AG04449 (cell line): ENCODE results near the gene TMEM225B.

Experiments
- CTCF ChIA-PET: fragments of 350-600 bp; formaldehyde crosslinking; extraction: SDS; loops from one replicate; lab custom pipeline; 2021; ENCODE audit warnings: antibody characterized with exemption; lab: Yijun Ruan, JAX
- POLR2A ChIA-PET: fragments of 400-600, 350-600 bp; formaldehyde crosslinking; extraction: SDS; loops from one replicate; lab custom pipeline; 2020; ENCODE audit warnings: antibody characterized with exemption, inconsistent platforms; lab: Yijun Ruan, JAX
- DNase-seq: peaks from one replicate; pipeline ENCODE4 v3.0.0-alpha.2; 2010; ENCODE audit warnings: low read depth, low spot score
- H3K4me3 ChIP-seq: 2 replicates; pipeline ENCODE4 v1.5.1; 2011; ENCODE audit warnings: low read depth, mild to moderate bottlenecking, control low read depth, low read length
- TF ChIP-seq, protein P1 (sequence below): IDR thresholded peaks from one replicate; pipeline ENCODE4 v1.5.1; 2011; ENCODE audit warnings: mild to moderate bottlenecking, moderate library complexity, low read length, control low read depth, inconsistent platforms; ENCODE audit not compliant: insufficient read depth; ENCODE audit errors: missing control alignments

Gene TMEM225B

DNA sequence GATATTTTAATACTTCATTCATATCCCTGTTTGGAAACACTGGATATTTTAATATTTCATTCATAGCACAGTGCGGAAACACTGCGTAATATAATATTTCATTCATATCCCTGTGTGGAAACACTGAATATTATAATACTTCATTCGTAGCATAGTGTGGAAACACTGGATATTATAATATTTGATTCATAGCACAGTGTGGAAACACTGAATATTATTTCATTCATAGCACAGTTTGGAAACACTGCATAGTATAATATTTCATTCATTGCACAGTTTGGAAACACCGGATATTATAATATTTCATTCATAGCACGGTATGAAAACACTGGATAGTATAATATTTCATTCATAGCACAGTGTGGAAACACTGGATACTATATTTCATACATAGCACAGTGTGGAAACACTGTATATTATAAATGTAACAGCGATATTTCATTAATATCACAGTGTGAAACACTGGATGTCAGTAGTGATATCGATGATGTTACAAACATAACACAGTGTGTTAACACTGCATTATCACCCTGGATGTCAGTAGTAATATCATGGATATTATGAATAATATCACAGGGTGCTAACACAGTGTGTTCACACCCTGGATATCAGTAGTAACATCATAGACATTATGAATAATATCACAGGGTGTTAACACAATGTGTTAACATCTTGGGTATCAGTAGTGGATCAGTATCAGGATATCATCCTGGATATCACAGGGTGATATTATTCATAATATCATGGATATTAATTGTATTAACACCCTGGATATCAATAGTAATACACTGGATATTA is 2.9 kb upstream of the TMEM225B start:
- no peak for DNase-seq
- ChIA-PET POLR2A (no interaction called here), CTCF (no interaction called here)
- TF ChIP-seq, protein P1, sequence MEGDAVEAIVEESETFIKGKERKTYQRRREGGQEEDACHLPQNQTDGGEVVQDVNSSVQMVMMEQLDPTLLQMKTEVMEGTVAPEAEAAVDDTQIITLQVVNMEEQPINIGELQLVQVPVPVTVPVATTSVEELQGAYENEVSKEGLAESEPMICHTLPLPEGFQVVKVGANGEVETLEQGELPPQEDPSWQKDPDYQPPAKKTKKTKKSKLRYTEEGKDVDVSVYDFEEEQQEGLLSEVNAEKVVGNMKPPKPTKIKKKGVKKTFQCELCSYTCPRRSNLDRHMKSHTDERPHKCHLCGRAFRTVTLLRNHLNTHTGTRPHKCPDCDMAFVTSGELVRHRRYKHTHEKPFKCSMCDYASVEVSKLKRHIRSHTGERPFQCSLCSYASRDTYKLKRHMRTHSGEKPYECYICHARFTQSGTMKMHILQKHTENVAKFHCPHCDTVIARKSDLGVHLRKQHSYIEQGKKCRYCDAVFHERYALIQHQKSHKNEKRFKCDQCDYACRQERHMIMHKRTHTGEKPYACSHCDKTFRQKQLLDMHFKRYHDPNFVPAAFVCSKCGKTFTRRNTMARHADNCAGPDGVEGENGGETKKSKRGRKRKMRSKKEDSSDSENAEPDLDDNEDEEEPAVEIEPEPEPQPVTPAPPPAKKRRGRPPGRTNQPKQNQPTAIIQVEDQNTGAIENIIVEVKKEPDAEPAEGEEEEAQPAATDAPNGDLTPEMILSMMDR: no peak
- H3K4me3 ChIP-seq: no peak overlapping the region

GRCh38 chr7:99596408-99596955 is 1.6 kb upstream of the TMEM225B start:
- H3K4me3 ChIP-seq: no peak overlapping the region
- POLR2A ChIA-PET: no interaction called here
- TF ChIP-seq, protein P1: no peak
- no peak for DNase-seq
- CTCF ChIA-PET: no interaction called here

DNA sequence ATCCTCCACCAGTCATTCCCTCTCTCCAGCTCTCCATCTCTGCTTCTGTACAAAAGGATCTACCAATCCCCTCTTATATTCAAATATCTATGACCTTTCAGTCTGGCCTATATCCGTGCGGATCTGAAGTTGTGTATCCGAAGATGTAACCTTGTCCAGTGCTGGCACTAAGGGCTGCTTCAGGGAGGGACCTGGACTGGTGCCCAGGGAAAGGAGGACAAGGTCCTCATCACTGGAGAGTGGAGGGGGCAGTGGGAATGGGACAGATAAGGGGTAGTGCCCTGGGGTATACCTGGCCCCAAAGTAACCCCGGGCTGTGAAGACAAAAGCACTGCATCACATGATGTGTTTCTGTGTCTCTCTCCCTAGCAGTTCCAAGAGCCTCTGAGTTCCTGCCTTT is 1.8 kb downstream of the TMEM225B start:
- DNase-seq: no peak
- CTCF ChIA-PET: no interaction called here
- POLR2A ChIA-PET: no interaction called here
- no peak overlapping the region for H3K4me3 ChIP-seq
- TF ChIP-seq, protein P1: no peak

DNA sequence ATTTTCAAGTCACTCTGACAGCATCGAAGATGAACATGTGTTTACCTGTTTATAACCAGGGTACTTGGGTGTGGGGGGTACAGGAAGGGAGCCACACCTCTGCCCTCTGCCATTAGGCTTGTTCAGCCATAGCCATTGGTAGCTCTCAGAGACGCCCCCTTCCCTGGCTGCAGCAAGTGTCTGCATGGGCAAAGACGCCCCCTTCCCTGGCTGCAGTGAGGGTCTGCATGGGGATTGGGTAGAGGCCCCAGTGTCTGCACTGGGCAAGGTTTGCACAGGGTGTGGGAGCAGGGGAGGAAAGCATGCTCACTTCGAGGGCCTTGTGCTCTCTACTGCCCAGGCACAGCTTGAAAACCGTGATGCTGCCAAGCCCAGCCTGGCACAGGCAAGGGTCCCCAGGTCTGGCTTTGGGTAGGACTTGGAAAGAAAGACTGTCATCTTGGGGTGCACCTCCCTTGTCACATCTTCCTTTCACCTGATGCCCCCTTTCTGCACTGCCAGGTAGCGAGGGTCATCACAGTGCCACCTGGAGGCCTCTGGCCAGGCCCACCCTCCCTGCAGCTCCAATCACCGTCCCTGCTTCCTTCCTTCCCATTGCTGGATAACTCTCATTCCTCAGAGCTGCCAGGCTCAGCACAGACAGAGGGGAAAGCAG is 3.7 kb downstream of the TMEM225B start:
- TF ChIP-seq, protein P1: no peak
- ChIA-PET POLR2A (no interaction called here), CTCF (interaction anchor here (1.1 kb wide), 1 partner anchor 15 kb away, joined by 3 read pairs; the partner anchor contains the start of gene ZSCAN25)
- no peak for DNase-seq
- no peak overlapping the region for H3K4me3 ChIP-seq

DNA sequence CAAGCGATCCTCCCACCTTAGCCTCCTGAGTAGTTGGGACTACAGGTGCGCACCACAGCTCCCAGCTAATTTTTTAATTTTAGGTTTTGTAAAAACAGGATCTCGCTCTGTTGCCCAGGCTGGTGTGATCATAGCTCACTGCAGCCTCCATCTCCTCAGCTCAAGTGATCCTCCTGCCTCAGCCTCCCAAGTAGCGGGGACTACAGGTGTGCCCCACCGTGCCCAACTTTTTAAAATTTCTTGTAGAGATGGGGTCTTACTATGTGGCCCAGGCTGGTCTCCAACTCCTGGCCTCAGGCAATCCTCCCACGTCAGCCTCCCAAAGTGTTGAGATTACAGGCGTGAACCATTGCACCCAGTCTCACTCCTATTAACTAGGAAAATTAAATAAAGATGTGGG is 7.5 kb downstream of the TMEM225B start:
- ChIA-PET POLR2A (no interaction called here), CTCF (no interaction called here)
- no peak for DNase-seq
- H3K4me3 ChIP-seq: no peak overlapping the region
- TF ChIP-seq, protein P1: no peak

- ChIA-PET POLR2A (no interaction called here), CTCF (interaction anchor here (0.8 kb wide), 1 partner anchor 10 kb away, joined by 3 read pairs; no protein-coding TSS in a partner anchor)
- H3K4me3 ChIP-seq: no peak overlapping the region
- no peak for DNase-seq
- TF ChIP-seq, protein P1: no peak
These were observed 8.5 kb downstream of the TMEM225B start for GRCh38 chr7:99606531-99606930.
